Right atrium auricular region (tissue), 2 donors: ENCODE data around the gene ETV6. TPM values are rescaled to one million over a fixed set of nuclear protein-coding genes. Genes with fewer than 3 reads are reported as not detected.

Experiments
- DNase-seq: peaks from one replicate; pipeline ENCODE4 v3.0.0-alpha.2; 2019; ENCODE audit warnings: low spot score
- H3K27ac ChIP-seq, 2 donors: fragments of 200-600 bp; sonication (generic); 1 replicate in 1 of 2; 2 replicates in 1 of 2; pipeline ENCODE4 v1.5.1; 2016 to 2019
- H3K27me3 ChIP-seq, 2 donors: fragments of 200-600 bp; sonication (generic); one replicate each; pipeline versions ENCODE4 v1.5.1 to v1.6.0; 2017 to 2019
- H3K36me3 ChIP-seq: fragments of 200-600 bp; sonication (generic); one replicate; pipeline ENCODE4 v1.5.1; 2016
- H3K4me1 ChIP-seq, 2 donors: fragments of 200-600 bp; sonication (generic); one replicate each; pipeline versions ENCODE4 v1.5.1 to v1.6.0; 2017 to 2019
- H3K4me3 ChIP-seq, 2 donors: fragments of 200-600 bp; sonication (generic); 1 replicate in 1 of 2; 2 replicates in 1 of 2; pipeline ENCODE4 v1.5.1; 2017 to 2019; ENCODE audit warnings: mild to moderate bottlenecking in 1 of 2, moderate library complexity in 1 of 2
- H3K9me3 ChIP-seq, 2 donors: fragments of 200-600 bp; sonication (generic); one replicate each; pipeline ENCODE4 v1.5.1; 2019
- total RNA-seq, 2 donors: library from RNA; depleted of rRNA; stranded (reverse); fragments of >200 nt; gene quantifications; one replicate each; pipeline ENCODE4 v1.1.0, GENCODE V29; 2016
- TF ChIP-seq, protein P1 (sequence below), 2 donors: fragments of 200-600 bp; sonication (generic); IDR thresholded peaks; one replicate each; pipeline ENCODE4 v1.5.1; 2019; ENCODE audit warnings: antibody characterized with exemption in 2 of 2

Gene ETV6
- total RNA-seq, 2 donors from 2014 or later: 6.7 TPM

DNA sequence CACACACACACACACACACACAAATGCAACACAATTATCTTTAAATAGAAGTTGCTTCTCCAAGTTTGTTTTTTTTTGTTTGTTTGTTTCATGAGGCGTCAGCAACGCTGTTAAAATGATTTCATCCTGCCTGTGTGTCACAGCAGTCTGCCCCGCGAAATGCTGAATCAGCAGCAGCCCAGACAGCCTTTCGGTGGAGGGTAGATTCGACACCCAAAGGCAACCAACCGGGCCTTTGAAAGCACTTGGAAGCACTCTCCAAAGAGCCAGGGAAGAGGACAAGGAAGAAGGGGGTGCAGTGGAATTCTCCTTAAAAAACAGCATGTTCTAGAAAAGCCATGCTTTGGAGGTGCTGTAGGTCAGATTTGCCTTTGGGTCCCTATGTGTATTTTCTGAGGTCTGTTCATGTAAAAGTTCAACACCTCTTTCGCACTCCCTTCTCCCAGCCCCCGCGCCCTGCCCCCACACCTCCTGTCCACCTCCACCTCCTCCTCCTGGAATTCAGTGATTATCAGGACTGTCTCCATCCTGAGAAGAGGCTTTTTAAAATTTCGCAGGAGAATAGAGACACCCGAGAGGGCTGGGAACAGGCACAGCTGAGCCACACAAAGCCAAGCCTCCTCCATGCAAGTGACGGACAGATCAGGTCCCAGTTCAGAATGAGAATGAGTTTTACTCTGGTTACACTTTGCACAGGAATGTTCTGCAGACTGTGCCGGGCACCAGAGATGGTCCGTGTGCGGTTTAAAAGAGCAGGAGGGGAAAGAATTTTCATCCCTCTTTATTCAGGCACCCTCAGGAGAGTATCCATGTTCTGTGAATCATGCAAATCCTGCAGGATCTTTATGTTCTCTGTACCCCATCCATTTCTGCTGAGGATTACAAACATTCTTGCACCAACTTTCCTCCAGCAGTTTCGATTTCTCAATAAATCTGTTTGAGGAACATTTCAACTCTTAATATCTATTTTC lies 177.9 kb downstream of the ETV6 start:
- H3K4me3 ChIP-seq: no peak overlapping the region
- DNase-seq: no peak
- H3K27me3 ChIP-seq: no peaks in the 10 kb centered on the region
- peaks cover 0 to 47% of the 10 kb centered on the region in 2 donors for H3K4me1 ChIP-seq
- TF ChIP-seq, protein P1, sequence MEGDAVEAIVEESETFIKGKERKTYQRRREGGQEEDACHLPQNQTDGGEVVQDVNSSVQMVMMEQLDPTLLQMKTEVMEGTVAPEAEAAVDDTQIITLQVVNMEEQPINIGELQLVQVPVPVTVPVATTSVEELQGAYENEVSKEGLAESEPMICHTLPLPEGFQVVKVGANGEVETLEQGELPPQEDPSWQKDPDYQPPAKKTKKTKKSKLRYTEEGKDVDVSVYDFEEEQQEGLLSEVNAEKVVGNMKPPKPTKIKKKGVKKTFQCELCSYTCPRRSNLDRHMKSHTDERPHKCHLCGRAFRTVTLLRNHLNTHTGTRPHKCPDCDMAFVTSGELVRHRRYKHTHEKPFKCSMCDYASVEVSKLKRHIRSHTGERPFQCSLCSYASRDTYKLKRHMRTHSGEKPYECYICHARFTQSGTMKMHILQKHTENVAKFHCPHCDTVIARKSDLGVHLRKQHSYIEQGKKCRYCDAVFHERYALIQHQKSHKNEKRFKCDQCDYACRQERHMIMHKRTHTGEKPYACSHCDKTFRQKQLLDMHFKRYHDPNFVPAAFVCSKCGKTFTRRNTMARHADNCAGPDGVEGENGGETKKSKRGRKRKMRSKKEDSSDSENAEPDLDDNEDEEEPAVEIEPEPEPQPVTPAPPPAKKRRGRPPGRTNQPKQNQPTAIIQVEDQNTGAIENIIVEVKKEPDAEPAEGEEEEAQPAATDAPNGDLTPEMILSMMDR (IDR thresholded peaks at IDR 0.05): no peak
- H3K36me3 ChIP-seq: no peaks in the 10 kb centered on the region
- H3K9me3 ChIP-seq: no peaks in the 10 kb centered on the region
- peak overlapping the region in 1 of 2 donors; percentile 14 for H3K27ac ChIP-seq

DNA sequence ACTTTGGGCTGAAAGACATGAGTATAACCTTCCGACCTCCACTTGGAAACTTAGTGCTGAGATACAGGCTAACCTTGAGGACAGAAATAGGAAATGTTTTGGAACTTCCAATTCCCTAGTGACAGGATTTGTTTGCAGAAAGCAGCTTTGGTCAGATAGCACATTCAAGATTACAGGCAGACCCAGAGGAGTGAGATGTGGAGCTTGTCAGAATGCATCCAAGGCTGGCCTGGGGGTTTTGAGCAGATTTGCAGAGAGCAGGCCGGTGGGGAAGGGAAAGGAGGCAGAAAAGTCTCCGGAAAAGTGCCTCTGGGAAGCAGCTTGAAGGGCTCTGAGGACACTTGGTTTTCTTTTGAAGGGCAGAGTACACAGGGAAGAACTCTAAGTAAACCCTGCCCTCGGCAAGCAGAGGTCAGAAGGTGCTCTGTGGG lies 180.3 kb downstream of the ETV6 start:
- peak overlapping the region; percentile 45 to 47 for H3K27ac ChIP-seq
- no peaks in the 10 kb centered on the region for H3K27me3 ChIP-seq
- DNase-seq: no peak
- H3K36me3 ChIP-seq: no peaks in the 10 kb centered on the region
- TF ChIP-seq, protein P1 (IDR thresholded peaks at IDR 0.05): no peak
- no peaks in the 10 kb centered on the region for H3K9me3 ChIP-seq
- H3K4me1 ChIP-seq: peaks cover 0 to 63% of the 10 kb centered on the region in 2 donors
- no peak overlapping the region for H3K4me3 ChIP-seq

DNA sequence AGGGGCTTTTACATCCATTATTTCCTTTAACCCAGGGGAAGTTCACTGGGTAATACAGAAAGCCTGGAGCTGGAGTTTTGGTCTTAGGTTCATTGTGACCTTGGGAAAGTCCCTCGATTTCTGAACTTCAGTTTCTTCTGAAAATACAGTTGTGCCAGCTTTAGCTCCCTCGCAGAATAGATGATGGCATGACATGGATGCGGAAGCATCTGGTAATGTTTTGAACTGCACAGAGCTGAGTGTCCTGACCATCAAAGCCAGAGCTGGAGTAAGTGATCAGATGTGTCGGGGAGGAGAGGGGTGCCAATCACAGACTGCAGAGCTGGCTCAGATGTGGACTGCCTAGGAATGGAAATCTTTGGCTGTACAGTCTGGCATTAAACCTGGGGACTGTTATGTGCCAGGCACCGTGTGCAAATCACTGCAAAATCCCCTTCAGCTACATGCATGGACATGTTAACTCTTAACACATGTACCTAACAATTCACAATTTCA lies 180.9 kb downstream of the ETV6 start:
- TF ChIP-seq, protein P1 (IDR thresholded peaks at IDR 0.05): no peak
- Histone ChIP-seq H3K9me3 (no peaks in the 10 kb centered on the region), H3K4me1 (peaks cover 0 to 69% of the 10 kb centered on the region in 2 donors), H3K4me3 (no peak overlapping the region), H3K27me3 (no peaks in the 10 kb centered on the region), H3K27ac (peak overlapping the region; percentile 45 to 47), H3K36me3 (no peaks in the 10 kb centered on the region)
- no peak for DNase-seq

DNA sequence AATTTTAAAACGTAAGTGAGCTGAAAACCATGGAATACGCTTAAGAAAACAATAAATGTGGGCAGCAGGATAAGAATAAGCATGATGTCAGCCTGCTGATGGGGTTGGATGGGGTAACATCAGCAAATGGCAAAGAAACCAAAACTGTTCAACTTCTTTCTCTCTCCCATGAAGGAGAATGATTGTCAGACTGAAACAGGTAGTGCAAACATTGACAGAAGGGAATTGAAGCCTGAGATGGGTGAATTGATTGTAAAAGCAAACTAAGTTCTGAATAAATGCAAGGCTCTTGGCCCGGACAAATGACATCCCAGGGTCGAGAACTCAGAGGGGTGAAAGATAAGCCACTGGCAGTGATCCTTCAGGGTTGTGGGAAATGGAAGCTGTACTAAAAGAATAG lies 182.6 kb downstream of the ETV6 start:
- Histone ChIP-seq H3K4me1 (peaks cover 0 to 71% of the 10 kb centered on the region in 2 donors), H3K36me3 (no peaks in the 10 kb centered on the region), H3K9me3 (no peaks in the 10 kb centered on the region), H3K27ac (no peak overlapping the region), H3K4me3 (no peak overlapping the region), H3K27me3 (no peaks in the 10 kb centered on the region)
- no peak for DNase-seq
- TF ChIP-seq, protein P1 (IDR thresholded peaks at IDR 0.05): no peak

DNA sequence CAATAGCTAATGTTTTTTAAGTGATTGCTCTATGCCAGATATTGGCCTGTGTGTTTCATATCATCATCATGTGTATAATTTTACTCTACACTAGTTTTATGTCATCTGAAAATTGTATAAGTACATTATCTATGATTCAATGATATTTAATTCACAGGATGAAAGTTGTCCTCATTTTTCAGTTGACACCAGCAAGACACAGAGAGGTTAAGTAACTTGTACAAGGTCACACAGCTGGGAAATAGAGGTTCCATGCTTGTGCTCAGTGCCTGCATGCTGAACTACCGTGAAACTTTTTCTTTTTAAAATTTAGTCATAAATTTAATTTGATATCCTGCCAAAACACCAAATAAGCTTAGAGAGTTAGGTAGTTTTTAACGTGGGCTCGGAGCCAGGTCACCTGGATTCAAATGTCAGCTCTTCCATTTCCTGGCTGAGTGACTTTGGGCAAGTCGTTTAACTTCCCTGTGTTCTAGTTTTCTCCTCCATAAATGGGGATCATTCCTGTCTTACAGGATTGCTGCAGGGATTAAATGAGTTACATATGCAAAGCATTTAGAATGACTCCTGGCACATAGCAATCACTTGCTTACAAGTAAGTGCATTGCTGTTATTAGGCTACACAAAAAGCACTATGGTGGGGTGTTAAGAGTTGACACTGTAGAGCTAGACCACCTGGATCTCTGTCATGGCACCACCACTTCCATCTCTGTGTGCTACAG lies 183.9 kb downstream of the ETV6 start:
- Histone ChIP-seq H3K4me3 (no peak overlapping the region), H3K36me3 (no peaks in the 10 kb centered on the region), H3K27ac (no peak overlapping the region), H3K4me1 (peaks cover 0 to 70% of the 10 kb centered on the region in 2 donors), H3K27me3 (no peaks in the 10 kb centered on the region), H3K9me3 (no peaks in the 10 kb centered on the region)
- no peak for DNase-seq
- TF ChIP-seq, protein P1 (IDR thresholded peaks at IDR 0.05): no peak
